VCaP (cell line): ENCODE data around the gene FOXS1.
A peak's percentile ranks its signal among the peaks of the same experiment; 100 is the strongest.

Source experiments
- H3K27ac ChIP-seq: fragments of 450-650 bp; 2 replicates; pipeline ENCODE4 v1.5.1; 2017
- TF ChIP-seq, protein P1 (sequence below): fragments of 450-650 bp; conservative IDR thresholded peaks from 2 replicates; pipeline ENCODE4 v1.5.1; 2017; ENCODE audit warnings: mild to moderate bottlenecking, moderate library complexity

The FOXS1 gene

GRCh38 chr20:31845300-31845863, at the start of gene FOXS1:
Gene FOXS1 (minus strand): TSS chr20:31845604. CDS start chr20:31845542, 62 bp downstream.
- peak within 1 kb of the TSS; percentile 14; the same call in 1 of the 2 replicates for H3K27ac ChIP-seq
- TF ChIP-seq, protein P1, sequence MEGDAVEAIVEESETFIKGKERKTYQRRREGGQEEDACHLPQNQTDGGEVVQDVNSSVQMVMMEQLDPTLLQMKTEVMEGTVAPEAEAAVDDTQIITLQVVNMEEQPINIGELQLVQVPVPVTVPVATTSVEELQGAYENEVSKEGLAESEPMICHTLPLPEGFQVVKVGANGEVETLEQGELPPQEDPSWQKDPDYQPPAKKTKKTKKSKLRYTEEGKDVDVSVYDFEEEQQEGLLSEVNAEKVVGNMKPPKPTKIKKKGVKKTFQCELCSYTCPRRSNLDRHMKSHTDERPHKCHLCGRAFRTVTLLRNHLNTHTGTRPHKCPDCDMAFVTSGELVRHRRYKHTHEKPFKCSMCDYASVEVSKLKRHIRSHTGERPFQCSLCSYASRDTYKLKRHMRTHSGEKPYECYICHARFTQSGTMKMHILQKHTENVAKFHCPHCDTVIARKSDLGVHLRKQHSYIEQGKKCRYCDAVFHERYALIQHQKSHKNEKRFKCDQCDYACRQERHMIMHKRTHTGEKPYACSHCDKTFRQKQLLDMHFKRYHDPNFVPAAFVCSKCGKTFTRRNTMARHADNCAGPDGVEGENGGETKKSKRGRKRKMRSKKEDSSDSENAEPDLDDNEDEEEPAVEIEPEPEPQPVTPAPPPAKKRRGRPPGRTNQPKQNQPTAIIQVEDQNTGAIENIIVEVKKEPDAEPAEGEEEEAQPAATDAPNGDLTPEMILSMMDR = no peak

DNA sequence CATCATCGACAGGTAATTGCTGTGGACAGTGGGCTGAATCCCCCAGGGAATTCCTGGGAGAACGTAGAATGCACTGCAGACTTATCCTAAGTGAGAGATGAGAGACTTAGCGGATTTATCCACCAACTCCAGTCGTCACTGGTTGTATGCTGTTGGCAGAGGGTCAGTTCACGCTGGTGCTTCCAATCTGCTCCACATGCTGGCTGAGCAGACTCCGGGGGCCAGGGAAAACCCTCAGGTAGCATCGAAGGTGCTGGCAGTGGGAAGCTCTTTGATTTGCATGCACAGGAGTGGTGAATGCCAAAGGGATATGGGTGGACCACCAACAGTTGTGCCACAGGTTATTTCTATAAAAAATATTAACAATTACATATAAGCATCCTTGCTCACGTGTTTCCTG, 45.2 kb upstream of the FOXS1 start:
- TF ChIP-seq, protein P1 = no peak
- no peak overlapping the region for H3K27ac ChIP-seq

- no peak overlapping the region for H3K27ac ChIP-seq
- TF ChIP-seq, protein P1 = no peak
Observed at GRCh38 chr20:31883829-31884228, 38.4 kb upstream of the FOXS1 start.

DNA sequence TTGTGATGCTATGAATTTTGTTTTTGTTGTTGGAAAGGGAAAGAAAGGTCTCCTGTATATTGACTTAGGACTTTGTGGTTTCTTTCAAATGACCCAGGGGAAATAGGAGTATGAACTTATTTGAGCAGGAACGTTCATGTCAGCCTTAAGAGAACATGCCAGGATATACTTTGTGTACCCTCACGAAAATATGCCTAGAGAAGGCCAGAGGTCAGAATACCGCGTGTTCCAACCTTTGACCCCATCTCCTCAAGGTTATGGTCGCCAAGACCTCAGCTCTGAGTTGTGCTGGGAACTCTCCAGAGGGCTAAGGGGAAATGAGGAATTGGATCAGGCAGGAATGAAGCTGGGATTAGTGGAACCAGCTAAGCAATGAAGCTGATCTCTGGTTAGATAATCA, 36.5 kb upstream of the FOXS1 start:
- TF ChIP-seq, protein P1 = no peak
- H3K27ac ChIP-seq = no peak overlapping the region

DNA sequence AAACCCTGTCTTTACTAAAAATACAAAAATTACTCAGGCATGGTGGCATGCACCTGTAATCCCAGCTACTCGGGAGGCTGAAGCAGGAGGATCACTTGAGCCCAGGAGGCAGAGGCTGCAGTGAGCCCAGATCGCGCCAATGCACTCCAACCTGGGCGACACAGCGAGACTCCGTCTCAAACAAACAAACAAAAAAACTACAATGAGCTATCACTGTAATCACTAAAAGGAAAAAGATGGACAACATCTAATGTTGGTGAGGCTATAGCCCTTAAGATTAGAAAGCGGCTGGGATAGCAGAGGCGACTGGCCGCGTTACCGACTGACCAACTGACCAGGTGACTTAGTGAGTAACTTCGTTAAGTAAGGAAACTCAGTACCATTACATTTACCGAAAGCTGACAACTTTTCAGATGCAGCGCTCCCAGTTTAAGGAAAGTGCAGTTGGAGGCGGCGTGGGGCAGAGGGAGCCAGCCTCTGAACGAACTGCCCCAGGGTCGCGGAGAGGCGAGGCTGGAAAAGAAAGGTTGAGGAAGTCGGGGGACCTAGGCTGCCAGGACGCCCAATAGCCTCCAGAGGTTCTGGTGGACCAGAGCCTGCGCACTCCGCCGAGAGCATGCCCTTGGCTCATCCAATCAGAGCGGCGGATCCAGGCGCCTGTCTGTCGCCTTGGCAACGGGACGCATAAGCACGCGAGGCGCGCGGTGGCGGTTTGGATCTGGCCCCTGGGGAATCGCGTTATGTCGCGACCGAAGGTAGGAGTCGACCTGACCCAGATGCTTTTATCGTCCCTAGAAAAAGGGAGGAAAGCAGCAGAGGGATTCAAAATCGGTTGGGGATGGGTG, 34.0 kb upstream of the FOXS1 start:
- H3K27ac ChIP-seq = peak overlapping the region; percentile 44; the same call in 1 of the 2 replicates
- TF ChIP-seq, protein P1 = no peak

GRCh38 chr20:31877684-31878083, 32.3 kb upstream of the FOXS1 start:
- H3K27ac ChIP-seq = no peak overlapping the region
- TF ChIP-seq, protein P1 = no peak

GRCh38 chr20:31875671-31876070, 30.3 kb upstream of the FOXS1 start:
- no peak overlapping the region for H3K27ac ChIP-seq
- TF ChIP-seq, protein P1 = no peak
